DOHH2 (cell line): ENCODE data around the gene ELK4.
A peak's percentile ranks its signal among the peaks of the same experiment; 100 is the strongest.

ENCODE experiments used
- H3F3A ChIP-seq: fragments of 200-600 bp; sonication (generic), shearing (Covaris generic); 2 replicates; pipeline ENCODE4 v1.6.0; 2016; ENCODE audit warnings: antibody characterized with exemption, mild to moderate bottlenecking; ENCODE audit not compliant: control insufficient read depth, insufficient read depth
- H3K27ac ChIP-seq: fragments of 200-600 bp; sonication (generic); 2 replicates; pipeline ENCODE4 v1.5.1; 2014; ENCODE audit warnings: low read depth, mild to moderate bottlenecking, low read length, moderate library complexity
- H3K27me3 ChIP-seq: fragments of 200-600 bp; sonication (generic); 2 replicates; pipeline ENCODE4 v1.6.1; 2014; ENCODE audit warnings: mild to moderate bottlenecking, low read length, mixed read lengths; ENCODE audit not compliant: control insufficient read depth
- H3K36me3 ChIP-seq: fragments of 200-600 bp; sonication (generic); 2 replicates; pipeline ENCODE4 v1.6.1; 2014; ENCODE audit warnings: mild to moderate bottlenecking, low read length, moderate library complexity, mixed read lengths; ENCODE audit not compliant: control insufficient read depth
- H3K4me1 ChIP-seq: fragments of 200-600 bp; sonication (generic); 2 replicates; pipeline ENCODE4 v1.6.1; 2014; ENCODE audit warnings: mild to moderate bottlenecking, low read length, mixed read lengths; ENCODE audit not compliant: control insufficient read depth
- H3K4me2 ChIP-seq: fragments of 200-600 bp; sonication (generic); 2 replicates; pipeline ENCODE4 v1.6.0; 2014; ENCODE audit warnings: mild to moderate bottlenecking, low read length, moderate library complexity
- H3K4me3 ChIP-seq: fragments of 200-600 bp; sonication (generic); 2 replicates; pipeline ENCODE4 v1.5.1; 2014; ENCODE audit warnings: mild to moderate bottlenecking, low read length, mixed read lengths
- H3K79me2 ChIP-seq: fragments of 200-600 bp; sonication (generic); 2 replicates; pipeline ENCODE4 v1.6.1; 2014; ENCODE audit warnings: mild to moderate bottlenecking, low read length, mixed read lengths; ENCODE audit not compliant: control insufficient read depth
- H3K9me2 ChIP-seq: fragments of 200-600 bp; sonication (generic); replicated peaks from 2 replicates; pipeline ENCODE4 v1.6.1; 2014; ENCODE audit warnings: mild to moderate bottlenecking, low read length, mixed read lengths; ENCODE audit not compliant: control insufficient read depth
- H3K9me3 ChIP-seq: fragments of 200-600 bp; sonication (generic); 2 replicates; pipeline ENCODE4 v1.6.1; 2014; ENCODE audit warnings: antibody characterized with exemption, low read length, mixed read lengths; ENCODE audit not compliant: control insufficient read depth, insufficient read depth
- H4K20me1 ChIP-seq: fragments of 200-600 bp; sonication (generic); 2 replicates; pipeline ENCODE4 v1.6.0; 2014; ENCODE audit warnings: low read depth, mild to moderate bottlenecking, antibody characterized with exemption, low read length, moderate library complexity; ENCODE audit not compliant: control insufficient read depth, insufficient read depth
- EZH2phosphoT487 ChIP-seq: fragments of 200-600 bp; sonication (generic); IDR thresholded peaks from 2 replicates; pipeline ENCODE4 v1.6.1; 2017; ENCODE audit warnings: borderline replicate concordance, mild to moderate bottlenecking, antibody characterized with exemption, low read length, moderate library complexity, mixed read lengths
- TF ChIP-seq, protein P1 (sequence below): fragments of 200-600 bp; sonication (generic); IDR thresholded peaks from one replicate; pipeline ENCODE4 v1.5.1; 2014; ENCODE audit warnings: antibody characterized with exemption, mild to moderate bottlenecking, low read depth, low read length; ENCODE audit not compliant: poor library complexity, severe bottlenecking

The ELK4 gene

DNA sequence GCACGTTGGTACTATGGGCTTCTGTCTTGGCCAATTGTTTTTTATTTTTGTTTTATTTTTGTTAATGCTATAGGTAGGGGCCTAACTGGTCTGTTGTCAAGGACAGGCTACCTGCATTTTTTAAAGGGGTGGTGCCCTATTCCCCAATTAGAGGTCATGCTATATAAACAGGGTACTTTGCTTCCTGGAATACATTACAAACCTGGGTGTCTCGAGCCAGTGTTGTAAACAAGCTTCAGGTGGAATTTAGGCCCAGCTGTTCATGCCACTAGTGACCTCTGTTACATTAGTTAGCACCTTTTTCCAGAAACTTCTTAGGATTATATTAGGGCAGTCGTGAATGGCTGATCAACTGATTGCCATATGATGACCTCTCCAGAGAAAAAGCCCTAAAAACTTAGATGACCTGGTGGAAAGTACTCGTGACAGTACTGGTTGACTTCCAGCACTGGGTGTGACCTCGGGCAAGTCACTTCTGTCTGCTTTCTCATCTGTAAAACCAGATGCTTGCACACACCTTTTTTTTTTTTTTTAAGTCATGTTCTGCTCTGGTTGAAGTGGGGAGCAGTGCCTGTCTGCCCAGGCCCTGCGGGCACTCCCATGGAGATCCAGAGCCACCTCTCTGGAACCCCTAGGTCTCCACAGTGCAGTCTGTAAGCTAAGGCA lies 46.5 kb downstream of the ELK4 start:
- TF ChIP-seq, protein P1, sequence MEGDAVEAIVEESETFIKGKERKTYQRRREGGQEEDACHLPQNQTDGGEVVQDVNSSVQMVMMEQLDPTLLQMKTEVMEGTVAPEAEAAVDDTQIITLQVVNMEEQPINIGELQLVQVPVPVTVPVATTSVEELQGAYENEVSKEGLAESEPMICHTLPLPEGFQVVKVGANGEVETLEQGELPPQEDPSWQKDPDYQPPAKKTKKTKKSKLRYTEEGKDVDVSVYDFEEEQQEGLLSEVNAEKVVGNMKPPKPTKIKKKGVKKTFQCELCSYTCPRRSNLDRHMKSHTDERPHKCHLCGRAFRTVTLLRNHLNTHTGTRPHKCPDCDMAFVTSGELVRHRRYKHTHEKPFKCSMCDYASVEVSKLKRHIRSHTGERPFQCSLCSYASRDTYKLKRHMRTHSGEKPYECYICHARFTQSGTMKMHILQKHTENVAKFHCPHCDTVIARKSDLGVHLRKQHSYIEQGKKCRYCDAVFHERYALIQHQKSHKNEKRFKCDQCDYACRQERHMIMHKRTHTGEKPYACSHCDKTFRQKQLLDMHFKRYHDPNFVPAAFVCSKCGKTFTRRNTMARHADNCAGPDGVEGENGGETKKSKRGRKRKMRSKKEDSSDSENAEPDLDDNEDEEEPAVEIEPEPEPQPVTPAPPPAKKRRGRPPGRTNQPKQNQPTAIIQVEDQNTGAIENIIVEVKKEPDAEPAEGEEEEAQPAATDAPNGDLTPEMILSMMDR: no peak
- no peak for TF ChIP-seq EZH2phosphoT487
- H3K9me3 ChIP-seq: no peaks in the 10 kb centered on the region

DNA sequence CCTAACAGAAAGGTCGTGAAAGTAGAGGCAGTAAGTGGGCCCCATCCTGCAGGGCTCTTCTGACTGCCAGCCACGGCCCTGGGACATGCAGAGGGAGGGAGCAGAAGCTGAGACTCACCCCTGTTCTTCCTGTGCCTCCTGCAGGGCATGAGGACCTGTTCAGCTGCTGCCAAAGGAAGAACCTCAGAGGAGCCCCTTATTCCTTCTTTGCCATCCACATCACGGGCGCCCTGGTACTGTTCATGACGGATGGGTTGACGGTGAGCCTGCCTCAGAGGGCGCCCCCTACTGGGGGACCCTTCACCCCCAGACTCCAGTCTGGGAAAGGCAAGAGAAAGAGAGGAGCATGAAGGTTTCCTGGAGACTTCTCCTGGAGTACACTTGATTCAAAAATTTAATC lies 47.1 kb downstream of the ELK4 start:
- no peaks in the 10 kb centered on the region for H3K36me3 ChIP-seq
- H3K4me2 ChIP-seq: no peak overlapping the region
- H3K4me1 ChIP-seq: peaks cover 15% of the 10 kb centered on the region
- H4K20me1 ChIP-seq: no peaks in the 10 kb centered on the region
- H3K27ac ChIP-seq: no peak overlapping the region
- TF ChIP-seq, protein P1: peak; percentile 75
- TF ChIP-seq EZH2phosphoT487: no peak
- no peaks in the 10 kb centered on the region for H3K27me3 ChIP-seq
- H3K79me2 ChIP-seq: no peaks in the 10 kb centered on the region
- no peaks in the 10 kb centered on the region for H3K9me2 ChIP-seq
- no peaks in the 10 kb centered on the region for H3K9me3 ChIP-seq
- no peaks in the 10 kb centered on the region for H3F3A ChIP-seq
- no peak overlapping the region for H3K4me3 ChIP-seq

More for the DNA sequence above, 46.5 kb downstream of the ELK4 start:
- no peaks in the 10 kb centered on the region for H3K9me2 ChIP-seq
- no peak overlapping the region for H3K4me2 ChIP-seq
- no peak overlapping the region for H3K27ac ChIP-seq
- H3K36me3 ChIP-seq: no peaks in the 10 kb centered on the region
- H3K27me3 ChIP-seq: no peaks in the 10 kb centered on the region
- no peak overlapping the region for H3K4me3 ChIP-seq
- H3K4me1 ChIP-seq: peaks cover 15% of the 10 kb centered on the region
- H3K79me2 ChIP-seq: no peaks in the 10 kb centered on the region
- no peaks in the 10 kb centered on the region for H4K20me1 ChIP-seq
- no peaks in the 10 kb centered on the region for H3F3A ChIP-seq

DNA sequence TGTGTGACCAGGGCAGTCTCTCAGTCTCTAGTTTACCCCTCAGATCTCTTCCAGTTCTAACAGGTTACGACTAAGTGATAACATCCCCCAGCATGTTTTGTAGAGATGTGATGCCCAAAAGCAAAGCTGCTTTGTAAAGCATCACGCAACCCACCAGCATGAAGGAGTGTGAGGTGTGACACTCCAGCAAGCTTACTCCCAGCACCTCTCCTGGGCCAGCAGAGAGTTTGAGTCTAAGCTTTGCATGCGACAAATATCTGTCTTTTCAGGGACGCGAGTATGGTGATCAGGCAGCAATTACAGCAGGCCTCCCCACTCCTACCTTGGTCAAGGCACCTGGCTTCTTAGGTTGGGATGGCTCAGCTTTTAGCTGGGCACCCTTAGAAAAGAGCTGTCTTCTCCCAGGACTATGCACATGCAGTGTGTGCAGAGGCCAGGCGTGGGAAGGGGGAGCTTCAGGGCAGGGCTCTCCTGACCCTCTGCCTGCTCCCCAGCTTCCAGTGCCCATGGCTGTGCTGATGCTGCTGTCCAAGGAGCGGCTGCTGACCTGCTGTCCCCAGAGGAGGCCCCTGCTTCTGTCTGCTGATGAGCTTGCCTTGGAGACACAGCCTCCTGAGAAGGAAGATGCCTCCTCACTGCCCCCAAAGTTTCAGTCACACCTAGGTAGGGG lies 48.2 kb downstream of the ELK4 start:
- Histone ChIP-seq H3K79me2 (no peaks in the 10 kb centered on the region), H3K27ac (no peak overlapping the region), H4K20me1 (no peaks in the 10 kb centered on the region), H3K27me3 (peaks cover 5% of the 10 kb centered on the region; the same call in 1 of the 2 replicates), H3K9me3 (no peaks in the 10 kb centered on the region), H3K36me3 (no peaks in the 10 kb centered on the region), H3F3A (no peaks in the 10 kb centered on the region), H3K4me2 (no peak overlapping the region), H3K4me3 (no peak overlapping the region), H3K9me2 (no peaks in the 10 kb centered on the region), H3K4me1 (peaks cover 13% of the 10 kb centered on the region)
- TF ChIP-seq, protein P1: no peak
- no peak for TF ChIP-seq EZH2phosphoT487
